Endothelial cell of umbilical vein (primary cell): ENCODE results near the gene SLC11A1. TPM values are rescaled to one million over a fixed set of nuclear protein-coding genes. Genes with fewer than 3 reads are reported as not detected.

Experiments
- BruUV-seq: library from RNA; stranded (reverse); fragments of 400-500 nt; replicated peaks from 2 replicates; lab custom pipeline; 2021; lab: Mats Ljungman, UMichigan
- CTCF ChIA-PET: fragments of 300-600, 350-600 bp; sonication (Branson Sonifier 250); formaldehyde crosslinking; loops from one replicate; lab custom pipeline; 2021; ENCODE audit warnings: antibody characterized with exemption, inconsistent platforms; lab: Charles Lee
- POLR2A ChIA-PET: fragments of 300-600, 350-600 bp; sonication (Branson Sonifier 250); formaldehyde crosslinking; loops from one replicate; lab custom pipeline; 2021; ENCODE audit warnings: antibody characterized with exemption, inconsistent platforms; lab: Charles Lee
- DNase-seq: peaks from one replicate; pipeline ENCODE4 v3.0.0-alpha.2; 2011; ENCODE audit warnings: low read depth, low spot score
- FAIRE-seq: peaks from 2 replicates; lab custom pipeline; 2011; peaks lifted over from hg19 to GRCh38; lab: Jason Lieb, UNC
- H2AFZ ChIP-seq: 2 replicates; pipeline ENCODE4 v1.6.0; 2012; ENCODE audit warnings: low read depth, low read length, control low read depth, inconsistent platforms
- H3K27ac ChIP-seq: 2 replicates; pipeline ENCODE4 v1.5.1; 2011; ENCODE audit warnings: low read depth, mild to moderate bottlenecking, control low read depth, low read length, moderate library complexity; ENCODE audit not compliant: insufficient read depth
- H3K27me3 ChIP-seq, 2 experiments: 2 replicates each; pipeline versions ENCODE4 v1.6.0 to v1.6.1; 2011; ENCODE audit warnings: low read length in 2 of 2, mixed read lengths in 1 of 2; ENCODE audit not compliant: control insufficient read depth in 2 of 2, insufficient read depth in 2 of 2
- H3K36me3 ChIP-seq, 2 experiments: 2 replicates in 1 of 2; 3 replicates in 1 of 2; pipeline ENCODE4 v1.5.1; 2011; ENCODE audit warnings: low read length in 2 of 2, mild to moderate bottlenecking in 1 of 2, moderate library complexity in 1 of 2; ENCODE audit not compliant: control insufficient read depth in 2 of 2, insufficient read depth in 2 of 2; ENCODE audit errors: extremely low read depth in 1 of 2
- H3K4me1 ChIP-seq: 3 replicates; pipeline ENCODE4 v1.5.1; 2011; ENCODE audit warnings: mild to moderate bottlenecking, low read length; ENCODE audit not compliant: control insufficient read depth, insufficient read depth; ENCODE audit errors: extremely low read depth
- H3K4me2 ChIP-seq: 2 replicates; pipeline ENCODE4 v1.6.1; 2011; ENCODE audit warnings: low read length, control low read depth, mixed read lengths; ENCODE audit not compliant: insufficient read depth
- H3K4me3 ChIP-seq, 3 experiments: fragments of 200-600 bp in 1 of 3; sonication (generic), shearing (Covaris generic) in 1 of 3; replicated peaks in 1 of 3; 2 replicates each; pipeline ENCODE4 v1.5.1; 2011 to 2016; ENCODE audit warnings: control low read depth in 3 of 3, low read length in 3 of 3, mild to moderate bottlenecking in 2 of 3, inconsistent platforms in 1 of 3, low read depth in 1 of 3, moderate library complexity in 1 of 3; ENCODE audit not compliant: insufficient read depth in 1 of 3
- H3K79me2 ChIP-seq: 2 replicates; pipeline ENCODE4 v1.6.0; 2012; ENCODE audit warnings: low read length, inconsistent platforms; ENCODE audit not compliant: control insufficient read depth, insufficient read depth
- H3K9ac ChIP-seq: replicated peaks from 2 replicates; pipeline ENCODE3; 2011; ENCODE audit warnings: low read length, control low read depth; ENCODE audit not compliant: insufficient read depth; ENCODE audit errors: extremely low read depth
- H3K9me1 ChIP-seq: replicated peaks from 3 replicates; pipeline ENCODE4 v1.6.0; 2011; ENCODE audit warnings: mild to moderate bottlenecking, low read length; ENCODE audit not compliant: control insufficient read depth, insufficient read depth; ENCODE audit errors: extremely low read depth
- H3K9me3 ChIP-seq: replicated peaks from 2 replicates; pipeline ENCODE4 v1.5.1; 2012; ENCODE audit warnings: low read length, inconsistent platforms; ENCODE audit not compliant: control insufficient read depth, insufficient read depth
- H4K20me1 ChIP-seq: replicated peaks from 2 replicates; pipeline ENCODE3; 2011; ENCODE audit warnings: mild to moderate bottlenecking, low read length; ENCODE audit not compliant: control insufficient read depth, insufficient read depth; ENCODE audit errors: extremely low read depth
- CTCF ChIP-seq, 2 donors: IDR thresholded peaks; 1 replicate in 1 of 2; 2 replicates in 1 of 2; pipeline ENCODE4 v1.5.1; 2011; ENCODE audit warnings: low read length in 2 of 2, mild to moderate bottlenecking in 2 of 2, moderate library complexity in 2 of 2, control low read depth in 1 of 2, inconsistent platforms in 1 of 2, low read depth in 1 of 2; ENCODE audit not compliant: insufficient read depth in 1 of 2; ENCODE audit errors: extremely low read depth in 1 of 2
- EZH2 ChIP-seq: IDR thresholded peaks from 2 replicates; pipeline ENCODE4 v1.6.1; 2012; ENCODE audit warnings: borderline replicate concordance, low read depth, mild to moderate bottlenecking, moderate library complexity, low read length, inconsistent platforms; ENCODE audit not compliant: severe bottlenecking
- FOS ChIP-seq: IDR thresholded peaks from 2 replicates; pipeline ENCODE4 v1.6.1; 2011; ENCODE audit warnings: mild to moderate bottlenecking, low read length, moderate library complexity, borderline replicate concordance; ENCODE audit not compliant: insufficient read depth
- GATA2 ChIP-seq: IDR thresholded peaks from 2 replicates; pipeline ENCODE4 v1.7.0; 2011; ENCODE audit warnings: low read depth, mild to moderate bottlenecking, moderate library complexity, mixed read lengths, low read length; ENCODE audit not compliant: insufficient read length, insufficient read depth
- JUN ChIP-seq: IDR thresholded peaks from 2 replicates; pipeline ENCODE4 v1.6.1; 2011; ENCODE audit warnings: borderline replicate concordance, low read depth; ENCODE audit not compliant: insufficient read length, insufficient read depth
- POLR2A ChIP-seq: IDR thresholded peaks from 2 replicates; pipeline ENCODE4 v1.6.1; 2012; ENCODE audit warnings: low read depth, mild to moderate bottlenecking, control low read depth, low read length
- POLR2AphosphoS5 ChIP-seq: IDR thresholded peaks from 2 replicates; pipeline ENCODE4 v1.6.1; 2012; ENCODE audit warnings: low read depth, mild to moderate bottlenecking, control low read depth, low read length, moderate library complexity; ENCODE audit not compliant: insufficient read depth
- dilution Hi-C: fragments of 300-500 bp; cut with MboI; formaldehyde crosslinking; loops from one replicate; pipeline ENCODE4 v1.15.0; 2019; ENCODE audit warnings: low sequenced_read_pairs; ENCODE audit not compliant: extremely low pct_ligation_motif_present
- intact Hi-C: fragments of 100-400 bp; cut with micrococcal nuclease; formaldehyde crosslinking; loops from one replicate; pipeline ENCODE4 v1.10.0; 2022
- polyA plus RNA-seq, 4 experiments: library from polyadenylated mRNA; depleted of rRNA in 3 of 4; stranded (reverse) in 3 of 4; unstranded in 1 of 4; fragments of >200 nt; gene quantifications; 2 replicates each; pipeline versions ENCODE4 v1.2.1 to v1.2.3, GENCODE V29; 2011 to 2012; ENCODE audit warnings: missing spikeins in 1 of 4
- total RNA-seq: library from RNA; stranded (reverse); gene quantifications from 2 replicates; pipeline ENCODE4 v1.2.3, GENCODE V29; 2021
- TF ChIP-seq, protein P1 (sequence below): IDR thresholded peaks from 2 replicates; pipeline ENCODE4 v1.6.1; 2011; ENCODE audit not compliant: insufficient read depth, insufficient read length

Gene SLC11A1
- total and polyA plus RNA-seq, 2 donors (not counting 3 experiments of a cell fraction or from before 2014, with no cell fraction given): 0.03 TPM; not detected in 1

DNA sequence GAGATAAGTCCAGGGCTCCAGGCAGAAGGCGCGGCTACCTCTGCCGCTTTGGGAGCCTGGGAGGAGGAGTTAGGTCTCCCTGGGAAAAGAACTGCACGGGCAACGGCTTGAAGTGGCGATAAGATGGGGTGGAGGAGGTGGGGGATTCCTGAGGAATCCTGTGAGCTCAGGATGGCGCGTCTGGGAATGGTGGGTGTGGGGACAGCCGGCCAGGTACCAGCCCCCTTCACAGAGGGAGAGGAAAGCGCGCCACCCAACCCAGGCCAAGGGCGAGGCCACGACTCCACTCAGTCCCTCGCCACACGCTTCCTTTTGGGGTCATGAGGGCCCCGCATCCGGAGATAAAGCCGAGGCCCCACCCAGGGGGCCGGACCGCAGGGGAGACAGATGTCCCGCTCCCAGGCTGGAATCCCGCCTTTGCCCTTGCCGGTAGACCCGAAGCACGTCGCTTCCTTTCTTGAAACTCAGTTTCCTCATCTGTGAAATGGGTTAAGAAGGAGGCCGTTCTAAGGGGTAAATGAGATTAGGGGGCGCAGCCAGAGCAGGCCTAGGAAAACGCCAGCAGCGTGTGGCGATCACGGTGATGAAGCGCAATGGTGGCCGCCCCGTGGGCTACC is 15.9 kb downstream of the SLC11A1 start:
- Histone ChIP-seq H3K9ac (peak overlapping the region; percentile 42), H3K9me1 (no peaks in the 10 kb centered on the region), H3K27me3 (no peaks in the 10 kb centered on the region), H3K4me3 (peak overlapping the region in 1 of 3 experiments; percentile 40), H3K4me2 (peak overlapping the region; percentile 60), H3K9me3 (no peaks in the 10 kb centered on the region), H3K79me2 (peaks cover 21% of the 10 kb centered on the region), H3K27ac (peak overlapping the region; percentile 68), H2AFZ (peak overlapping the region; percentile 27), H3K36me3 (peaks cover 0 to 9% of the 10 kb centered on the region in 2 experiments), H4K20me1 (no peaks in the 10 kb centered on the region), H3K4me1 (peaks cover 33% of the 10 kb centered on the region)
- dilution Hi-C loops (no loop called here), intact Hi-C loops (loop anchor here (1.0 to 5.0 kb wide), 3 partner anchors 8 to 234 kb away; partner anchors contain the start of genes CNOT9 and USP37)
- peak; percentile 57 for DNase-seq
- BruUV-seq: no TSS peak
- CTCF ChIA-PET: interaction anchor here (2.0 kb wide), 1 partner anchor 68 kb away, joined by 9 read pairs; no protein-coding TSS in a partner anchor
- FAIRE-seq: peak; percentile 84
- POLR2A ChIA-PET: interaction anchor here (0.6 kb wide), 1 partner anchor 100 kb away, joined by 4 read pairs; no protein-coding TSS in a partner anchor
- TF ChIP-seq EZH2 (no peak), JUN (no peak), FOS (no peak), POLR2AphosphoS5 (peak; percentile 56), GATA2 (peak; percentile 69), CTCF (IDR thresholded peaks at IDR 0.05; ENCODE audit: extremely low read depth in 1 of 2, insufficient read depth in 1 of 2, low read depth in 1 of 2, low read length in 2 of 2) (no peak), POLR2A (peak; percentile 40)
- TF ChIP-seq, protein P1, sequence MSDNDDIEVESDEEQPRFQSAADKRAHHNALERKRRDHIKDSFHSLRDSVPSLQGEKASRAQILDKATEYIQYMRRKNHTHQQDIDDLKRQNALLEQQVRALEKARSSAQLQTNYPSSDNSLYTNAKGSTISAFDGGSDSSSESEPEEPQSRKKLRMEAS: no peak
